GM12801 (cell line): ENCODE measurements around the gene HOXD1.

Experiments
- TF ChIP-seq, protein P1 (sequence below): IDR thresholded peaks from one replicate; pipeline ENCODE4 v1.5.1; 2011; ENCODE audit warnings: control low read depth; ENCODE audit not compliant: insufficient read length; ENCODE audit errors: extremely low read depth

The HOXD1 gene

GRCh38 chr2:176156807-176157498 is 31.5 kb upstream of the HOXD1 start, which contains the start of gene HOXD3:
TSS of gene HOXD3 (plus strand) at chr2:176157307. CDS start at chr2:176169115, 11,808 bp downstream.
- TF ChIP-seq, protein P1, sequence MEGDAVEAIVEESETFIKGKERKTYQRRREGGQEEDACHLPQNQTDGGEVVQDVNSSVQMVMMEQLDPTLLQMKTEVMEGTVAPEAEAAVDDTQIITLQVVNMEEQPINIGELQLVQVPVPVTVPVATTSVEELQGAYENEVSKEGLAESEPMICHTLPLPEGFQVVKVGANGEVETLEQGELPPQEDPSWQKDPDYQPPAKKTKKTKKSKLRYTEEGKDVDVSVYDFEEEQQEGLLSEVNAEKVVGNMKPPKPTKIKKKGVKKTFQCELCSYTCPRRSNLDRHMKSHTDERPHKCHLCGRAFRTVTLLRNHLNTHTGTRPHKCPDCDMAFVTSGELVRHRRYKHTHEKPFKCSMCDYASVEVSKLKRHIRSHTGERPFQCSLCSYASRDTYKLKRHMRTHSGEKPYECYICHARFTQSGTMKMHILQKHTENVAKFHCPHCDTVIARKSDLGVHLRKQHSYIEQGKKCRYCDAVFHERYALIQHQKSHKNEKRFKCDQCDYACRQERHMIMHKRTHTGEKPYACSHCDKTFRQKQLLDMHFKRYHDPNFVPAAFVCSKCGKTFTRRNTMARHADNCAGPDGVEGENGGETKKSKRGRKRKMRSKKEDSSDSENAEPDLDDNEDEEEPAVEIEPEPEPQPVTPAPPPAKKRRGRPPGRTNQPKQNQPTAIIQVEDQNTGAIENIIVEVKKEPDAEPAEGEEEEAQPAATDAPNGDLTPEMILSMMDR: no peak

GRCh38 chr2:176157499-176158185 is 30.8 kb upstream of the HOXD1 start:
- TF ChIP-seq, protein P1: no peak

GRCh38 chr2:176158186-176158591 is 30.3 kb upstream of the HOXD1 start:
- TF ChIP-seq, protein P1: no peak

- TF ChIP-seq, protein P1: no peak
These were observed 29.4 kb upstream of the HOXD1 start for GRCh38 chr2:176158855-176159662.

GRCh38 chr2:176159663-176160250 is 28.7 kb upstream of the HOXD1 start:
- TF ChIP-seq, protein P1: no peak

- TF ChIP-seq, protein P1: no peak
These were observed 28.1 kb upstream of the HOXD1 start for GRCh38 chr2:176160251-176160985.
